ENCODE measurements around the gene SHISAL2A.

SHISAL2A gene

GRCh38 chr1:52623812-52624211, 9.2 kb upstream of the SHISAL2A start:
- no peak for DNase-seq

GRCh38 chr1:52627028-52627427, 5.9 kb upstream of the SHISAL2A start:
- no peak for DNase-seq

- peak; percentile 89 for DNase-seq
Observed at GRCh38 chr1:52628614-52629324, 4.2 kb upstream of the SHISAL2A start.

- DNase-seq, result no peak
Observed at GRCh38 chr1:52629325-52629643, 3.7 kb upstream of the SHISAL2A start.

GRCh38 chr1:52629667-52630066, 3.3 kb upstream of the SHISAL2A start:
- no peak for DNase-seq

GRCh38 chr1:52631759-52632331, 1.1 kb upstream of the SHISAL2A start:
- peak; percentile 63 for DNase-seq

- peak; percentile 82 for DNase-seq
Observed at GRCh38 chr1:52633291-52633754, 355 bp downstream of the SHISAL2A start.

- DNase-seq, result no peak
Observed at GRCh38 chr1:52634111-52634510, 1.1 kb downstream of the SHISAL2A start.

- DNase-seq, result no peak
Observed at GRCh38 chr1:52635321-52636089, 2.5 kb downstream of the SHISAL2A start.

GRCh38 chr1:52636721-52637695, 4.0 kb downstream of the SHISAL2A start:
- DNase-seq, result no peak

GRCh38 chr1:52637946-52638345, 5.0 kb downstream of the SHISAL2A start:
- DNase-seq, result no peak

- peak; percentile 40 for DNase-seq
Observed at GRCh38 chr1:52640697-52641096, 7.7 kb downstream of the SHISAL2A start.

- DNase-seq, result no peak
Observed at GRCh38 chr1:52641307-52641706, 8.3 kb downstream of the SHISAL2A start.

- no peak for DNase-seq
Observed at GRCh38 chr1:52645261-52645660, 12.3 kb downstream of the SHISAL2A start.

GRCh38 chr1:52651904-52652303, 18.9 kb downstream of the SHISAL2A start:
- no peak for DNase-seq

GRCh38 chr1:52653207-52653849, 20.4 kb downstream of the SHISAL2A start:
- no peak for DNase-seq

- no peak for DNase-seq
Observed at GRCh38 chr1:52654063-52654462, 21.1 kb downstream of the SHISAL2A start.

- no peak for DNase-seq
Observed at GRCh38 chr1:52657702-52658101, 24.7 kb downstream of the SHISAL2A start.

- no peak for DNase-seq
Observed at GRCh38 chr1:52658795-52659194, 25.8 kb downstream of the SHISAL2A start.

- no peak for DNase-seq
Observed at GRCh38 chr1:52659356-52659755, 26.4 kb downstream of the SHISAL2A start.

- peak; percentile 85 for DNase-seq
Observed at GRCh38 chr1:52659851-52660596, 27.1 kb downstream of the SHISAL2A start.

GRCh38 chr1:52660807-52661206, 27.8 kb downstream of the SHISAL2A start:
- DNase-seq, result no peak

Data from retina (tissue), 1 donor.